Measurements from ENCODE around the gene LIPA. TPM values are rescaled to one million over a fixed set of nuclear protein-coding genes. Genes with fewer than 3 reads are reported as not detected.

LIPA gene
- polyA plus RNA-seq (105 to 157 TPM (median 156 TPM) in 3 replicates), polyA minus RNA-seq (45.2 to 155 TPM (median 148 TPM) in 3 replicates)
- 38.8 TPM for polyA plus RNA-seq (2011; ENCODE audit: low read depth)
- 54.5 and 117 TPM in 2 replicates for polyA plus RNA-seq (2011; cell fraction: cytosol; rRNA removed)
- polyA plus RNA-seq (2011; cell fraction: nucleus; rRNA removed): 281 and 301 TPM in 2 replicates
- 26.2 and 87.7 TPM in 2 replicates for polyA plus RNA-seq (2012; ENCODE audit: low replicate concordance)
- 60.0 TPM for polyA minus RNA-seq (2011; cell fraction: cytosol; rRNA and poly(A)+ RNA removed)
- 225 and 412 TPM in 2 replicates for polyA minus RNA-seq (2011; cell fraction: nucleus; rRNA and poly(A)+ RNA removed)

DNA sequence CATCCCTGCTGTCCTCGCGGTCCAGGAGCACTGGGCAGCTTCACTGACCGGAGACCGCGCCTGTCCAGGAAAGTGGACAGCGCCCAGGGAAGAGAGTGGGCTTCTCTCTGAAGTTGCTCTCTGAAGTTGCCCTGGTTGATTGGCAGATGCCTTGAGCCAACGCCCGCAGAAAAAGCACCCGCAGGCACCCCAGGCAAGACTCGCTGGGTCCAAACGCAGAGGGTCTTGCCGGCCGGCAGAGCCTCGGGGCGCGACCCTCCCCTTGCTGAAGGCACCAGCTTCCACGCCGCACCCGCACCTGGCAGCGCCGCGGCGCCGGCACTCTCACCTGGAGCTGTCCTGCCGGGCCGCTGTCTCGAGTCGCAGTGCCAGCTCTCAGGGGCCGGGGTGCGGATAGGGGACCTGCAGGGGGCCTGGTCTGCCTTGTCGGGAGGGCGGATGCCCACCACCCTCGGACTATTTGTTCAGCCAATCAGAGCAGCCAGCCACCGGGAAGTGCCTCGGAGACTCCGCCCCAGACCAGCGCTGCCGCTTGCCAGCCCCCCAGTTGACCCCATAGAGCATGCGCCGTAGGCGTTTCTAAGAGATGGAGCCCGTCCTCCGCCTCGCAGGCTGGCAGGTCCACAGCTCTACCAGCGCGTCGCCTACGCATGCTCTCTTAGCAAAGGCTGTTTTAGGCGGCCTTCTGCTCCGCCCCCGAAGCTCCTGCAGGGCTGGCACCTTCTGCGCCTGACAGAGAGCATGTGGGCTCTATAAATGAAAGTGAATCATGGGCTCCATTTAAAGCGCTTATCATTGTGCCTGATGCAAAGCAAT is at the start of gene LIPA:
LIPA (minus strand) TSS at position 367 of the 816 bp plus-strand sequence. CDS start 4,127 bp downstream, outside the sequence.
- H3K79me2 ChIP-seq (ENCODE audit: control insufficient read depth, insufficient read depth, low read length): peaks cover 18% of the 10 kb centered on the region
- H3K36me3 ChIP-seq (ENCODE audit: control insufficient read depth in 2 of 2, extremely low read depth in 1 of 2, insufficient read depth in 2 of 2, low read length in 2 of 2): peaks cover 0 to 6% of the 10 kb centered on the region in 2 experiments
- DNase-seq (ENCODE audit: low read depth, low spot score) (peak; percentile 89), FAIRE-seq (peak; percentile 94)
- H3K4me2 ChIP-seq (ENCODE audit: control insufficient read depth, extremely low read depth, insufficient read depth, low read depth, low read length): peak within 1 kb of the TSS; percentile 87
- no peaks in the 10 kb centered on the region for H3K27me3 ChIP-seq (ENCODE audit: control insufficient read depth, extremely low read depth, insufficient read depth, low read length)
- peak within 1 kb of the TSS; percentile 72 to 96 (median 79) for H3K4me3 ChIP-seq (ENCODE audit: control insufficient read depth in 2 of 3, extremely low read depth in 1 of 3, insufficient read depth in 2 of 3, low read depth in 1 of 3, low read length in 3 of 3)
- dilution Hi-C loops (cut with MboI; ENCODE audit: extremely low pct_ligation_motif_present, low sequenced_read_pairs): no loop called here
- H3K9me3 ChIP-seq (ENCODE audit: control insufficient read depth, low read depth, low read length): no peaks in the 10 kb centered on the region
- H3K9me1 ChIP-seq (ENCODE audit: control insufficient read depth, extremely low read depth, insufficient read depth, low read length): no peaks in the 10 kb centered on the region
- H3K4me1 ChIP-seq (ENCODE audit: control insufficient read depth, extremely low read depth, insufficient read depth, low read length): peaks cover 8% of the 10 kb centered on the region
- no peaks in the 10 kb centered on the region for H4K20me1 ChIP-seq (ENCODE audit: control insufficient read depth, extremely low read depth, insufficient read depth, low read length)
- H2AFZ ChIP-seq (ENCODE audit: control insufficient read depth, low read length): peak within 1 kb of the TSS; percentile 63
- peak within 1 kb of the TSS; percentile 56 for H3K27ac ChIP-seq (ENCODE audit: control insufficient read depth, insufficient read depth, low read length)
- TF ChIP-seq, protein P1, sequence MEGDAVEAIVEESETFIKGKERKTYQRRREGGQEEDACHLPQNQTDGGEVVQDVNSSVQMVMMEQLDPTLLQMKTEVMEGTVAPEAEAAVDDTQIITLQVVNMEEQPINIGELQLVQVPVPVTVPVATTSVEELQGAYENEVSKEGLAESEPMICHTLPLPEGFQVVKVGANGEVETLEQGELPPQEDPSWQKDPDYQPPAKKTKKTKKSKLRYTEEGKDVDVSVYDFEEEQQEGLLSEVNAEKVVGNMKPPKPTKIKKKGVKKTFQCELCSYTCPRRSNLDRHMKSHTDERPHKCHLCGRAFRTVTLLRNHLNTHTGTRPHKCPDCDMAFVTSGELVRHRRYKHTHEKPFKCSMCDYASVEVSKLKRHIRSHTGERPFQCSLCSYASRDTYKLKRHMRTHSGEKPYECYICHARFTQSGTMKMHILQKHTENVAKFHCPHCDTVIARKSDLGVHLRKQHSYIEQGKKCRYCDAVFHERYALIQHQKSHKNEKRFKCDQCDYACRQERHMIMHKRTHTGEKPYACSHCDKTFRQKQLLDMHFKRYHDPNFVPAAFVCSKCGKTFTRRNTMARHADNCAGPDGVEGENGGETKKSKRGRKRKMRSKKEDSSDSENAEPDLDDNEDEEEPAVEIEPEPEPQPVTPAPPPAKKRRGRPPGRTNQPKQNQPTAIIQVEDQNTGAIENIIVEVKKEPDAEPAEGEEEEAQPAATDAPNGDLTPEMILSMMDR (optimal IDR thresholded peaks at IDR 0.05 in 1 of 3, IDR thresholded peaks at IDR 0.05 in 1 of 3, conservative IDR thresholded peaks at IDR 0.05 in 1 of 3; ENCODE audit: extremely low read depth in 1 of 3, insufficient read depth in 2 of 3, low read length in 3 of 3): no peak
- TF ChIP-seq EZH2 (IDR thresholded peaks at IDR 0.05; ENCODE audit: low read length): no peak
- H3K9ac ChIP-seq (ENCODE audit: control insufficient read depth, extremely low read depth, insufficient read depth, low read length): peak within 1 kb of the TSS; percentile 68

DNA sequence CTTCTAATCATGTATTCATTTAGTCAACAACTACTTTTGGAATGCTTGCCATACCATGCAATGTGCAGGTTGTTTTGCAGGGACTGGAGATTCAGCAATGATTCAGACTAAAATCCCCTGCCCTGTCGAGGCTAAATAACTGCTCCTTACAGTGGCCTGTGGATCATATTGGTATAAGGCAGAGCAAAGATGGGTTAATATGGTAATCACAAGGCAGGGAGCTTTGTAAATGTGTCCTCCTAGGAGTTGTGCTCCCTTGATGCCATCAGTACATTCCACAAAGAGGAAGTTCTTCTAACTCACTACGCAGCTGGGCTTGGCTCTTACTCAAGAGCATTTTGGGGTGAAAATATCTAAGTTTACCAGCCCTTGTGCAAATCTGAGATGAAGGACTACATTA is 49.7 kb upstream of the LIPA start:
- Histone ChIP-seq H3K9me1 (ENCODE audit: control insufficient read depth, extremely low read depth, insufficient read depth, low read length) (no peaks in the 10 kb centered on the region), H3K27me3 (ENCODE audit: control insufficient read depth, extremely low read depth, insufficient read depth, low read length) (no peaks in the 10 kb centered on the region), H4K20me1 (ENCODE audit: control insufficient read depth, extremely low read depth, insufficient read depth, low read length) (no peaks in the 10 kb centered on the region), H3K4me2 (ENCODE audit: control insufficient read depth, extremely low read depth, insufficient read depth, low read depth, low read length) (peak overlapping the region; percentile 89), H3K9ac (ENCODE audit: control insufficient read depth, extremely low read depth, insufficient read depth, low read length) (peak overlapping the region; percentile 69), H3K36me3 (ENCODE audit: control insufficient read depth in 2 of 2, extremely low read depth in 1 of 2, insufficient read depth in 2 of 2, low read length in 2 of 2) (no peaks in the 10 kb centered on the region), H3K79me2 (ENCODE audit: control insufficient read depth, insufficient read depth, low read length) (no peaks in the 10 kb centered on the region), H3K27ac (ENCODE audit: control insufficient read depth, insufficient read depth, low read length) (peak overlapping the region; percentile 72), H2AFZ (ENCODE audit: control insufficient read depth, low read length) (peak overlapping the region; percentile 94), H3K4me1 (ENCODE audit: control insufficient read depth, extremely low read depth, insufficient read depth, low read length) (peaks cover 18% of the 10 kb centered on the region), H3K9me3 (ENCODE audit: control insufficient read depth, low read depth, low read length) (no peaks in the 10 kb centered on the region), H3K4me3 (ENCODE audit: control insufficient read depth in 2 of 3, extremely low read depth in 1 of 3, insufficient read depth in 2 of 3, low read depth in 1 of 3, low read length in 3 of 3) (peak overlapping the region in 2 of 3 experiments; percentile 72 to 75)
- TF ChIP-seq, protein P1 (optimal IDR thresholded peaks at IDR 0.05 in 1 of 3, IDR thresholded peaks at IDR 0.05 in 1 of 3, conservative IDR thresholded peaks at IDR 0.05 in 1 of 3; ENCODE audit: extremely low read depth in 1 of 3, insufficient read depth in 2 of 3, low read length in 3 of 3): no peak
- dilution Hi-C loops (cut with MboI; ENCODE audit: extremely low pct_ligation_motif_present, low sequenced_read_pairs): no loop called here
- no peak for DNase-seq (ENCODE audit: low read depth, low spot score)
- peak; percentile 60 for FAIRE-seq
